Loucy (cell line): ENCODE data around the gene ACAP2.

Source experiments
- EZH2phosphoT487 ChIP-seq: fragments of 200-600 bp; IDR thresholded peaks from 2 replicates; pipeline ENCODE4 v1.6.1; 2018; ENCODE audit warnings: antibody characterized with exemption, mild to moderate bottlenecking, moderate library complexity, borderline replicate concordance
- TF ChIP-seq, protein P1 (sequence below): fragments of 200-600 bp; sonication (generic); conservative IDR thresholded peaks from 2 replicates; pipeline ENCODE4 v1.5.1; 2014; ENCODE audit warnings: mild to moderate bottlenecking, antibody characterized with exemption, low read length

DNA sequence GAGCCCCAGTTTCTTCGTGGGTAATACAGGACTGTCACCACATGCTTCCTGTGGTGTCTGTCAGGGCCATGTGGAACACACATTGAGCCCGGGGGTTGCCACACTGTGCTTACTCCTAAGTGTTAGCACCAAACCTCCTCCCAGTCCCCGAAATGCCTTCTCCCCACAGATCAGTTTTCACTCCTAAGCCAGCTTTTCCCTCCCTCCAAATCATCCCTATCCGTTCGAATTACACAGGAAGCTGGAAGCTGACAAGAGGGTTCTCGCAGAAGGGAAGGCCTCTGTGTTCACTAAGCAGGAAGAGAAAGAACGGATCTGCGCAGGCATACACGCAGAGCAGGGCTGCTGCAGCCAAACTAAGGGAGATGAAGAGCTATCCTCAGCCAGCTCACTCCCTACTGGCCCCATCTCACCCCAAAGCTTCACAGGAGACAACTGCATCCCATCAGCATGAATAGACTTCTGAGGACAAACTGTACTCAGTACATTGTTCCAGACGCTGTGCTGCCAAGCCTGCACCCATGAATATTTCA is 204.2 kb downstream of the ACAP2 start:
- TF ChIP-seq, protein P1, sequence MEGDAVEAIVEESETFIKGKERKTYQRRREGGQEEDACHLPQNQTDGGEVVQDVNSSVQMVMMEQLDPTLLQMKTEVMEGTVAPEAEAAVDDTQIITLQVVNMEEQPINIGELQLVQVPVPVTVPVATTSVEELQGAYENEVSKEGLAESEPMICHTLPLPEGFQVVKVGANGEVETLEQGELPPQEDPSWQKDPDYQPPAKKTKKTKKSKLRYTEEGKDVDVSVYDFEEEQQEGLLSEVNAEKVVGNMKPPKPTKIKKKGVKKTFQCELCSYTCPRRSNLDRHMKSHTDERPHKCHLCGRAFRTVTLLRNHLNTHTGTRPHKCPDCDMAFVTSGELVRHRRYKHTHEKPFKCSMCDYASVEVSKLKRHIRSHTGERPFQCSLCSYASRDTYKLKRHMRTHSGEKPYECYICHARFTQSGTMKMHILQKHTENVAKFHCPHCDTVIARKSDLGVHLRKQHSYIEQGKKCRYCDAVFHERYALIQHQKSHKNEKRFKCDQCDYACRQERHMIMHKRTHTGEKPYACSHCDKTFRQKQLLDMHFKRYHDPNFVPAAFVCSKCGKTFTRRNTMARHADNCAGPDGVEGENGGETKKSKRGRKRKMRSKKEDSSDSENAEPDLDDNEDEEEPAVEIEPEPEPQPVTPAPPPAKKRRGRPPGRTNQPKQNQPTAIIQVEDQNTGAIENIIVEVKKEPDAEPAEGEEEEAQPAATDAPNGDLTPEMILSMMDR: no peak
- no peak for TF ChIP-seq EZH2phosphoT487
